GM21526 (cell line): ENCODE measurements around the gene MLLT10.
A peak's percentile ranks its signal among the peaks of the same experiment; 100 is the strongest.
"Not testable (repeated sequence)": the region's sequence is repeated elsewhere in the genome, so short reads cannot be mapped to it uniquely, and the experiment has no call there.

Source experiments
- ATAC-seq: cut with Tn5 transposase; IDR thresholded peaks from one replicate; pipeline ENCODE4 v1.9.1; 2021; ENCODE audit warnings: moderate library complexity; ENCODE audit not compliant: unreplicated experiment, low FRiP score

The MLLT10 gene

GRCh38 chr10:21526188-21526859 lies 7.7 kb upstream of the MLLT10 start:
- no peak for ATAC-seq

DNA sequence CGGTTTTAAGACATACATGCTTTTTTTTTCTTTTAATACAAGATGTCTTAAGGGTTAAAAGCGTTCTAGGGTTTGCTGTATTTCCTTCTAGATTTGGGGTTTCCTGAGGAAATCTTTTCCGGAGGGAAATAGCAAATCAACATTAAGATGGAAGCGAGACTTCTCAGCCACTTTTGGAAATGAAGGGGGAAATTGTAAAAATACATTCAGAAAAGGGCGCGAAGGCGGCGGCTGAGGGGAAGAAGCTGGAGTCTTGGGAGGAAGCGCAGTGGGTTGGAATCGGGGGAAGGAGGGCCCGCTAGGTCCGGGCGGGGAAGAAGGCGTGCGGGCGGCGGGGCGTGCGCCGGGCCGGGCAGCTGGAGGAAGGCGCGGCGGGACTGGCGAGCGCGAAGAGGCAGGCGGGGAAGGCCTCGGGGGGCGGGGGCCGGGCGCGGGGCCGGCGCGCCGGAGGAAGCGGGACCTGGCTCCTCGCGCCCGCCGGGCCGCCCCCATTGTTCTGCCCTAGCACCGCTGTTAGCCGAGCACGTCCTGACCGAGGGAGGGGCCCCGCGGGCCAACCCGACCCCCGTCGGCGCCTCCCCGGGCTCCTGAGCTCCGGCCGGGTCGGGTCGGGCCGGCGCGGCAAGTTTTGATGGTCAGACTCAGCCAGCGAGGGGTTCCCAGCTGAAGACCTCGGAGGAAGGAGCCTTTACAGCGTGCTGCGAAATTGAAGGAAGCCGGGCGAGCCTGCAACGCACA lies 7.0 kb upstream of the MLLT10 start:
- ATAC-seq = no peak

DNA sequence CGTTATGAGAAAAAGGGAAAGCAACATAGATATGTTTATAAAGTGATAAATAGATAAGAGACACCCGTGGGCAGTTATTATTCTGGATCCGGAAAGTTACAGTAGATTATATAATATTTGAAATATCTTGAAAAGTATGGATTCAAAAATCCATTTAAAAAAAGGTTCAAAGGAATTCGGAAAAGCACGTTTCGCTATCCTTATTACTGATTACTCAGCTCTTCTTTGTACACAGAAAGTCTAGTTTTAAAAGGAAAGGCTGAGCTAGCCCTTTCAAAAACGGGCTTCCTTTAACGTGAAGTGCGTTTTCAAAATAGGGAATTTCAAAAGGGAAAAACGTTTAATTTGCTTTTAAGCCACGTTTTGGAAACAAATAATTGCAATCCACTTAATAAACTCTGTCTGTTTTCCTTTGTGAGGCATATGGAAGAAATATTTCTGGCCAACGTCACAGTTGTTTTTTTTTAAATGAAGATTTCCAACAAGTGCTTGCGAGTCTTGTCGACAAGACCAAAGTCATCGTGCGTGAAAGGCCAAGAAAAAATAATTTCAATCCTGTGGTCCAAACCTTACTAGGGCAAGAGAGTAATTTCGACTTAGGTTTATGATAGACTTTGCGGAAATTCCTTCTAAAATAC lies 6.3 kb upstream of the MLLT10 start:
- ATAC-seq = no peak

DNA sequence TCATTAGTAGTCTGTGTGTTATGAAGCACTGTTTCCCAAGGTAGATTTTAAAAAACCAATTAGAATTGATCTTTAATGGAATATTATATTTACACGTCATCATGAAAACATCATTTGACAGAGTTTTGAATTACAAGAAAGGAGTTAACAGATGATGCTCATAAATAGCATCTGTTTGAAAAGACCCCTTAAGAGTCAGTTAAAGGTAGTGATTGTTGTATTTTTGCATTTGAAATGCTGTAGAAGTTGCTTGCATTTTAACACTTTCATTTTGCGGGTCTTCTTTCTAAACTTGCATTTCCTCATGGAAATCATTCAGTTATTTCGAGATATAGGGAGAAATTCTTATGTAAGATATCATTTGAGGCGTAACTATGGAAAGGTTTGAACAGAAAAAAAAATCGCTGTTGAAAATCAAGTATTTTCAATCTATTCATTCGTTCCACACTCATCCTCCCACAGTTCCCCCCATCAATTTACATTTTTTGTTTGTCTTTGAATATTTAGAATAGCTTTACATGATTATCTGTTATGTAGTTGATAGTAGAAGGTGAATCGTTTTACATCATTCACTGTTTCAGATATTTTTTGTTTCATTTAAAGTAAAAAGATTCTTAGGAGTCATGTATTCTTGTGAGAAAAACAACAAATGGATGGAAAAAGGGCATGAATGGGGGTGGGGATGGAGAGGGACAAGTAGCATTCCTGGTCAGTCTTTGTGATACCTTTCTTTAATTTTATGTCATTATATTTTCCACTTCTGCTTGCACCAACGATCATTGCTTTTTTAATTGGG lies 5.6 kb upstream of the MLLT10 start:
- ATAC-seq = no peak

DNA sequence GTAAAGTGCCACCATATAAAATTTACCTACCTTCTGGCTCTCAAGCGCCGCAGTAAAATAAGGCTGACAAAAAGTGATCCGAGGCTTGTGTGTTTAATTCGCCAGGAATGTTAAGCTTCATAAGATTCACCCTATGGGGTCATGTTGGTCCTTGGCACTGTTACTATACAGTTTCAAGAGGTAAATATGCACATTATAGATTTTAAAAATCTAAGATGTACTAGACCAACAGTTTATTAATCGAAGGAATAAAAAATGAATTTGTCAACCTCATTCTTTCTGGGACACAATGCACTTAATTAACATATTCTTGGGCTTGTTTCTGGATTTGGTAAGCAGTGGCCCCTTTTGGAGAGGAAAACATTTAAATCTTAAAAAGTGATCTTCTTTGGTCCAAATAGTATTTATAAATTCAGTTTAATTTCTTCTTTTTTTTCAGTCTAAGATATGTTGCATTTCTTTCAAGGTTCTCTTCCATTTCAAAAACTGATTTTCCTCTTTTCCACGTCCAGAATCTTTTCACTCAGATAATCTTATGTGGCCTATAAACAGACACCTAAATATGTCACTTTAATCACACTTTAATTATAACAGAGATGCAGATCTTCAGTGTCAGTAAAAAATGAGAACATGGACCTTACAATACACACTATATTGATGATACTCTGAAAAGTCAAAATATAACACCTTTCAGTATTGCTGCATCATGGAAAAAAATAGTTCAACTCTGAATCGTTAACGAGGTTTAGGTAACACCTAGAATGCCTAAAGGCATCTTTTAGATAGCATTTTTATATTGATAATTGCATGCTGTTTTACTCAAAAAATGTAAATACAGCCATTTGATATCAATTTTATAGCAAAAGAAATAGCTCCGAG lies 4.8 kb upstream of the MLLT10 start:
- no peak for ATAC-seq

DNA sequence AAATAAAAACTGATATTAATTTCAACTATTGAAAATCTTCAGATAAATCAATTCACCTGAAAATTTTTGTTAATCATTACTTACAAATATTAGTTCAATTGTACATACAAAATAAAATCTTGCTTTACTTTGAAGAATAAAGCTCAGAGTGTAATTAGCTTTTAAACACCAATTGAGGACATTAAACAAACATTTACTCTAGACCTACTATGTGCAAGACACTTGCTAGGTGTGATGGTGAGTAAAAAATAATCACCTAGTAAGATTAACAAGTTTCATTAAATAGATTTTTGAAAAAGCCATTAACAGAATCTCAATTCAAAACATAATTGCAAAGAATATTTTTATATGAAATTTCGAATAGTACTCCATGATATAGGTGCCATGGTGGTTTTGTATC lies 3.9 kb upstream of the MLLT10 start:
- ATAC-seq = no peak

DNA sequence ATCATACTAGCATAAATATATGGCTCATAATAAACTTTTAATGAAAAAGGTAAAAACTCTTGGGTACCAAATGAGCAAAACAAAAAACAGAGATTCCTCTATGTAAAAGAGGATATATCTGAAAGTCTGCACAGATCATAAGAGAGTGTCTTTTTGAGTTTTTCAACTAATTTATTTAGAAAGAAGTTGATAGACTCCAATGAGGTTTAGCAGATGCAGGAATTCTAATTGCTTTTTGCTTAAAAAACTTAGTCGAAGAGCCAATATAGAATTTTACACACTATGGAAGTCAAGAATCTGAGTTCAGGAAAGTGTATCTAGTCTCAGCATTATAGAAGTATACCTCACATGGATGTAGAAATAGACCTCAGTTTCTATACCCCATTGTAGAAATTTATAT lies 3.4 kb upstream of the MLLT10 start:
- no peak for ATAC-seq

DNA sequence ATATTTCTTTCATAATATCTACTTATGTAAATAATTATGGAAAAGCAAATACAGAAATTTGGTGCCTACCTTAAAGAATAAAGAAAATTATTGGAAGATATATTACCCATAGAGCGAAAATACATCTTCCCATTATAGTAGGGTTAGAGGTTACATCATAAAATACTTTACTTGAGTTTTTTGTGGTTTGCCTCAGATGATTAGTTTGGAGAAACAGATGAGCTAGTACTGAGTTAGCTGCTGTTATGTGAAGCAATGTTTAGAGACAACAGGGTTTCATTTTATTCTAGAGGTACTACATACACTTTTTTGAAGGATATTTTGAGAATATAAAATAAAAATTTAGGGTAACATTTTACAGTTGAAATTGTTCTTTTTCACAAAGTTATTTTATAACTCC lies 2.9 kb upstream of the MLLT10 start:
- no peak for ATAC-seq

DNA sequence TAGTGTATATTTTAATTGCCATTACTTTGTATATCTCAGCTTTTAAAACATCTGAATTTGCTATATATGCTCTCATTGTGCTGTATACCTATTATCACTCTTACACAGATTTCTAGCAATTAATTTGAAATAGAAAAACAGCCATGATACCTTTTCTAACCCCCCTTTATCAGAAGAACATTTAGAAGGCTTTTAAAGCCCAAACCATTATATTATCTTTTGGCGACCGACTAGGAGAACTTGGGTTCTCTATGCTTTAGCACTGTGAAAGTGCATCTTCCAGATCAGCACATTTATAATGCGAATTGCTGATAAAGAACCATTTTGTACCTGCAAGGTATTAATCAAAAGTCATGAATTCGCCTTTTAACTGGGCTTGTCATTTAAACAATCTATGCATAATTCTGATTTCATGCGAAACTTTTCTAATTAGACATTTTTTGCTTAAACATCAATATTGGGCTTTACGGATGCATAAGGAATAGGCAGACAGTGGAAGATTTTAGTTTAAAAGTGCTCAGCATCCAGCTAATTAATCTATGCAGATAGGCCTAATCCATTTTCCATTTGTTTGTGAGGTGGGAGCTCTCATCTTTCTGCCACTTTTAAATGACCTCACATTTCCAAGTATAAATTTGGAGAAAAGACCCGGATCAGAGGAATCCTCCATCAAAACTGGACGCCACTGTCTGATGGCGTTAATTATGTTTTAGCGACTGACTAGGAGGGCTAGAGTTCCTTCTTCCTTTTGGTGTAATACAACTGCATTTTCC lies 1.2 kb upstream of the MLLT10 start:
- no peak for ATAC-seq

DNA sequence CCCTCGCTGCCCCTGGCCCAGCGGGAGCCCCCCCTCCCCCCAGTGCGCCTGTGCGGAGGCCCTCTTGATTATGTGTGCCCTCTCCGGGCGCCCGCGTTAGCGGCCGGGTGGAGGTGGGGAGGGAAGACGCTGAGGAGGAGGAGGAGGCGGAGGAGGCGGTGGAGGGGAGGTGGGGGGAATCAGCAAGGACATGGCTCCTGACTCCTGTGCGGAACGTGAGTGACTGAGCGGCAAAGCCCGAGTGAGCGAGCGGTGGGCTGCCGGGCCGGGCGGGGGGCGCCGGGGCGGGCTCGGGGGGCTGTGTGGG lies 201 bp downstream of the MLLT10 start:
- no peak for ATAC-seq

GRCh38 chr10:21534604-21535493 lies 817 bp downstream of the MLLT10 start:
- peak; percentile 22 for ATAC-seq

GRCh38 chr10:21535494-21535965 lies 1.5 kb downstream of the MLLT10 start:
- no peak for ATAC-seq

GRCh38 chr10:21535976-21536375 lies 1.9 kb downstream of the MLLT10 start:
- ATAC-seq = not testable (repeated sequence)

GRCh38 chr10:21536874-21537273 lies 2.8 kb downstream of the MLLT10 start:
- no peak for ATAC-seq

- not testable (repeated sequence) for ATAC-seq
These were observed 6.7 kb downstream of the MLLT10 start for GRCh38 chr10:21540701-21541100.

DNA sequence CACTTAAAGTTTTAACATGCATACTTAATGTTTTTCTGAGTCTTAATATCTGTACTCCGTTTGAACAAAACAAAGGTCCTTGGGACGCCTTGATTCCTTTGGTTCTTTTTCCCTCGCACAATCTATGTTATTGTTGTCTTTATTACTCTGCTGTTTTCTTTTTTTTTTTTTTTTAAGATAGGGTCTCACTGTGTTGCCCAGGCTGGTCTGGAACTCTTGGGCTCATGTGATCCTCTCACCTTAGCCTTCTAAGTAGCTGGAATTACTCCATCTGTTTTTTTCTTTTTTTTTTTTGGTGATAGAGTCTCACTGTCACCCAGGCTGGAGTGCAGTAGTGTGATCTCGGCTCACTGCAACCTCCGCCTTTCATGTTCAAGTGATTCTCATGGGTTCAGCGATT lies 13.2 kb downstream of the MLLT10 start:
- ATAC-seq = no peak

DNA sequence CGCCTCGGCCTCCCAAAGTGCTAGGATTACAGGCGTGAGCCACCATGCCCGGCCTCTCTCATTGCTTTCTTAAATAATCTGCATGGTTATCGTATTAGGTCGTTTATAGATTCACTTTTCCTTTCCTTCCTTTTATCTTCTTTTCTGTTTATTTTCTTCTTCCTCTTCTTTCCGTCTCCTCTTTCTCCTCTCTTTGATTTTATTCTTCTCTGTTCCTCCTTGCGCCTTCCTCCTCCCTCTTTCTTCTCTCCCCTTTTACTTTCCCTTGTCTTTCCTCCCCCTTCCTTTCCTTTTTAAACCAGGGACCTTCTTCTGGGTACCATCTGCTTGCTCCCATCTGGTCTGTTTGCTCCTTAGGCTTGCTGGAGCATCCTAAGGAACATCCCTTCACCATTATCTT lies 18.6 kb downstream of the MLLT10 start:
- ATAC-seq = no peak

DNA sequence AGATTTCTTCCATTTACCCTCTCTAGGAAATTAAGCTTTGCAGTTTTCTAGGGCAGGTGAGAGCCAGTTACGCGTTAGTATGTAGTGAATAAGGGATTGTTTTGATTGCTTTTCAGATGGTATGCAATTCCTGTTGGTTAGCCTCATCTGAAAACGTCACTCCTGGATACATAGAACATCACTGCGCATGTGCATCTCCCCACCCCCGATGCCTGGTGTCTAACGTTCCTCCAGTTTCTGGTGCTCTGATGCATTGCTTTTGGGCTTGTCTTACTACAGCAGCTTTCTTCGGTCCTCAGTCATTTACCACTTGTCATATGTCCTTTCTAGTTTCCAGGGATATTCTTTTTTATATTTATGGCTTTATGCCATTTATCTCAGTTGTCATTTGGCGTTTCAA lies 22.5 kb downstream of the MLLT10 start:
- ATAC-seq = no peak
